Activated CD4-positive, alpha-beta T cell treated with anti-CD3 and anti-CD28 coated beads, Interleukin-2, amount 50 U/mL, for 24 hours (primary cell): Measurements from ENCODE around the gene SLC6A6.

ENCODE experiments used
- DNase-seq, 2 donors: peaks; one replicate each; pipeline ENCODE4 v3.0.0-alpha.2; 2020; ENCODE audit warnings: low read depth in 1 of 2, low spot score in 1 of 2

The SLC6A6 gene

GRCh38 chr3:14464521-14464920 lies 62.1 kb downstream of the SLC6A6 start:
- DNase-seq = no peak

GRCh38 chr3:14465425-14465824 lies 63.0 kb downstream of the SLC6A6 start:
- no peak for DNase-seq

- no peak for DNase-seq
These were observed 63.9 kb downstream of the SLC6A6 start for GRCh38 chr3:14466179-14466903.

GRCh38 chr3:14467814-14468620 lies 65.6 kb downstream of the SLC6A6 start:
- peak in 1 of 2 donors; percentile 10 for DNase-seq

GRCh38 chr3:14468621-14468981 lies 66.2 kb downstream of the SLC6A6 start:
- no peak for DNase-seq

- DNase-seq = no peak
These were observed 68.1 kb downstream of the SLC6A6 start for GRCh38 chr3:14470461-14470860.

- no peak for DNase-seq
These were observed 68.6 kb downstream of the SLC6A6 start for GRCh38 chr3:14471016-14471415.

GRCh38 chr3:14471690-14472089 lies 69.3 kb downstream of the SLC6A6 start:
- DNase-seq = no peak

GRCh38 chr3:14472471-14473351 lies 70.3 kb downstream of the SLC6A6 start:
- DNase-seq = no peak

- DNase-seq = no peak
These were observed 71.0 kb downstream of the SLC6A6 start for GRCh38 chr3:14473411-14473891.

GRCh38 chr3:14474363-14475081 lies 72.1 kb downstream of the SLC6A6 start:
- DNase-seq = no peak

- no peak for DNase-seq
These were observed 73.2 kb downstream of the SLC6A6 start for GRCh38 chr3:14475621-14476020.

GRCh38 chr3:14476583-14477265 lies 74.3 kb downstream of the SLC6A6 start:
- no peak for DNase-seq

- no peak for DNase-seq
These were observed 75.0 kb downstream of the SLC6A6 start for GRCh38 chr3:14477311-14477935.

- no peak for DNase-seq
These were observed 76.6 kb downstream of the SLC6A6 start for GRCh38 chr3:14478956-14479550.

- DNase-seq = no peak
These were observed 77.2 kb downstream of the SLC6A6 start for GRCh38 chr3:14479591-14479990.

- DNase-seq = no peak
These were observed 78.0 kb downstream of the SLC6A6 start for GRCh38 chr3:14480207-14481017.

- DNase-seq = no peak
These were observed 78.7 kb downstream of the SLC6A6 start for GRCh38 chr3:14481018-14481645.
